Measurements from ENCODE around the gene DNAAF5. TPM values are rescaled to one million over a fixed set of nuclear protein-coding genes. Genes with fewer than 3 reads are reported as not detected.

DNAAF5 gene
- total RNA-seq, 6 experiments from 2014 or later: 25.4 to 33.0 (median 27.5) TPM

- peaks cover 53% of the 10 kb centered on the region for H3K9me3 Mint-ChIP-seq
- DNase-seq: no peak
- no peaks in the 10 kb centered on the region for H3K4me1 Mint-ChIP-seq (ENCODE audit: low read depth)
- H3K4me3 Mint-ChIP-seq: no peak overlapping the region
- no peak for TF ChIP-seq CTCF (IDR thresholded peaks at IDR 0.05)
- no peak overlapping the region for H3K27ac Mint-ChIP-seq
- H3K27me3 Mint-ChIP-seq (ENCODE audit: insufficient read depth): peaks cover 1% of the 10 kb centered on the region
- peaks cover 24% of the 10 kb centered on the region for H3K36me3 Mint-ChIP-seq (ENCODE audit: low read depth)
These were observed 33.2 kb upstream of the DNAAF5 start for GRCh38 chr7:693280-693679.

- peaks cover 12% of the 10 kb centered on the region for H3K36me3 Mint-ChIP-seq (ENCODE audit: low read depth)
- no peaks in the 10 kb centered on the region for H3K4me1 Mint-ChIP-seq (ENCODE audit: low read depth)
- H3K9me3 Mint-ChIP-seq: peaks cover 31% of the 10 kb centered on the region
- H3K4me3 Mint-ChIP-seq: no peak overlapping the region
- no peak for TF ChIP-seq CTCF (IDR thresholded peaks at IDR 0.05)
- no peak overlapping the region for H3K27ac Mint-ChIP-seq
- no peak for DNase-seq
- peaks cover 1% of the 10 kb centered on the region for H3K27me3 Mint-ChIP-seq (ENCODE audit: insufficient read depth)
These were observed 30.1 kb upstream of the DNAAF5 start for GRCh38 chr7:696426-696811.

- H3K9me3 Mint-ChIP-seq: peaks cover 25% of the 10 kb centered on the region
- no peak for DNase-seq
- H3K4me1 Mint-ChIP-seq (ENCODE audit: low read depth): no peaks in the 10 kb centered on the region
- H3K36me3 Mint-ChIP-seq (ENCODE audit: low read depth): peaks cover 6% of the 10 kb centered on the region
- H3K4me3 Mint-ChIP-seq: no peak overlapping the region
- no peak overlapping the region for H3K27ac Mint-ChIP-seq
- no peak for TF ChIP-seq CTCF (IDR thresholded peaks at IDR 0.05)
- H3K27me3 Mint-ChIP-seq (ENCODE audit: insufficient read depth): no peaks in the 10 kb centered on the region
These were observed 29.5 kb upstream of the DNAAF5 start for GRCh38 chr7:696812-697551.

GRCh38 chr7:698515-699475, 27.7 kb upstream of the DNAAF5 start:
- H3K36me3 Mint-ChIP-seq (ENCODE audit: low read depth): peaks cover 10% of the 10 kb centered on the region
- no peaks in the 10 kb centered on the region for H3K27me3 Mint-ChIP-seq (ENCODE audit: insufficient read depth)
- H3K27ac Mint-ChIP-seq: no peak overlapping the region
- H3K9me3 Mint-ChIP-seq: peaks cover 15% of the 10 kb centered on the region
- DNase-seq: no peak
- H3K4me3 Mint-ChIP-seq: no peak overlapping the region
- H3K4me1 Mint-ChIP-seq (ENCODE audit: low read depth): no peaks in the 10 kb centered on the region
- TF ChIP-seq CTCF (IDR thresholded peaks at IDR 0.05): no peak

- H3K4me3 Mint-ChIP-seq: no peak overlapping the region
- no peak for DNase-seq
- no peak for TF ChIP-seq CTCF (IDR thresholded peaks at IDR 0.05)
- no peaks in the 10 kb centered on the region for H3K27me3 Mint-ChIP-seq (ENCODE audit: insufficient read depth)
- no peaks in the 10 kb centered on the region for H3K4me1 Mint-ChIP-seq (ENCODE audit: low read depth)
- H3K36me3 Mint-ChIP-seq (ENCODE audit: low read depth): peaks cover 14% of the 10 kb centered on the region
- peaks cover 12% of the 10 kb centered on the region for H3K9me3 Mint-ChIP-seq
- no peak overlapping the region for H3K27ac Mint-ChIP-seq
These were observed 26.9 kb upstream of the DNAAF5 start for GRCh38 chr7:699476-700170.
